Renal cortex interstitium (tissue), 11 donors: ENCODE data around the gene TMEM101. TPM values are rescaled to one million over a fixed set of nuclear protein-coding genes. Genes with fewer than 3 reads are reported as not detected.
"Not testable (repeated sequence)": the region's sequence is repeated elsewhere in the genome, so short reads cannot be mapped to it uniquely, and the experiment has no call there.

ENCODE experiments used
- DNase-seq, 11 donors: peaks; one replicate each; pipeline ENCODE4 v3.0.0-alpha.2; 2013; ENCODE audit warnings: low read depth in 9 of 11, low spot score in 4 of 11; ENCODE audit errors: extremely low read depth in 1 of 11
- polyA plus RNA-seq, 3 donors: library from polyadenylated mRNA; unstranded; fragments of 120-200 nt; gene quantifications; one replicate each; pipeline ENCODE4 v1.2.1, GENCODE V29; 2013; ENCODE audit not compliant: insufficient read length in 3 of 3

Gene TMEM101
- polyA plus RNA-seq, 3 donors = 38.6 to 51.7 (median 43.5) TPM

GRCh38 chr17:43984521-43984920, 30.2 kb downstream of the TMEM101 start:
- no peak for DNase-seq

GRCh38 chr17:43983515-43984411, 31.0 kb downstream of the TMEM101 start:
- DNase-seq = no peak

GRCh38 chr17:43983196-43983514, 31.6 kb downstream of the TMEM101 start:
- DNase-seq = no peak

- DNase-seq = no peak
Observed at GRCh38 chr17:43982171-43982570, 32.6 kb downstream of the TMEM101 start.

- no peak for DNase-seq
Observed at GRCh38 chr17:43979671-43980070, 35.1 kb downstream of the TMEM101 start.

- DNase-seq = no peak
Observed at GRCh38 chr17:43979011-43979410, 35.8 kb downstream of the TMEM101 start.

- no peak for DNase-seq
Observed at GRCh38 chr17:43978078-43978477, 36.7 kb downstream of the TMEM101 start.

GRCh38 chr17:43976963-43977837, 37.6 kb downstream of the TMEM101 start:
- no peak for DNase-seq

- DNase-seq = no peak
Observed at GRCh38 chr17:43975898-43976297, 38.9 kb downstream of the TMEM101 start.

- no peak for DNase-seq
Observed at GRCh38 chr17:43974382-43975266, 40.1 kb downstream of the TMEM101 start.

GRCh38 chr17:43972444-43973212, 42.1 kb downstream of the TMEM101 start:
- not testable (repeated sequence) for DNase-seq

GRCh38 chr17:43971436-43971835, 43.3 kb downstream of the TMEM101 start:
- DNase-seq = not testable (repeated sequence)

GRCh38 chr17:43970366-43970765, 44.4 kb downstream of the TMEM101 start:
- no peak for DNase-seq

- no peak for DNase-seq
Observed at GRCh38 chr17:43967251-43967875, 47.4 kb downstream of the TMEM101 start.

GRCh38 chr17:43966276-43966675, 48.5 kb downstream of the TMEM101 start:
- no peak for DNase-seq

GRCh38 chr17:43962479-43962878, 52.3 kb downstream of the TMEM101 start:
- DNase-seq = no peak

- no peak for DNase-seq
Observed at GRCh38 chr17:43961954-43962353, 52.8 kb downstream of the TMEM101 start.

- not testable (repeated sequence) for DNase-seq
Observed at GRCh38 chr17:43961292-43961691, 53.5 kb downstream of the TMEM101 start.
